SIG-M5 (cell line): Measurements from ENCODE around the gene AMPD3.

ENCODE experiments used
- DNase-seq: peaks from one replicate; lab custom pipeline; 2025; lab: John Stamatoyannopoulos, UW

AMPD3 gene

GRCh38 chr11:10504490-10504889 is 49.4 kb downstream of the AMPD3 start:
- no peak for DNase-seq

- DNase-seq = no peak
Measured at GRCh38 chr11:10505278-10506007, 50.4 kb downstream of the AMPD3 start.

- no peak for DNase-seq
Measured at GRCh38 chr11:10506008-10506370, 50.9 kb downstream of the AMPD3 start.

- no peak for DNase-seq
Measured at GRCh38 chr11:10511181-10511621, 56.1 kb downstream of the AMPD3 start.

- DNase-seq = no peak
Measured at GRCh38 chr11:10514202-10514601, 59.1 kb downstream of the AMPD3 start.

GRCh38 chr11:10514709-10515108 is 59.6 kb downstream of the AMPD3 start:
- no peak for DNase-seq

- DNase-seq = no peak
Measured at GRCh38 chr11:10515418-10515817, 60.4 kb downstream of the AMPD3 start.

GRCh38 chr11:10518123-10518522 is 63.1 kb downstream of the AMPD3 start:
- DNase-seq = no peak

- no peak for DNase-seq
Measured at GRCh38 chr11:10518891-10519290, 63.8 kb downstream of the AMPD3 start.

GRCh38 chr11:10519630-10520029 is 64.6 kb downstream of the AMPD3 start:
- DNase-seq = no peak

GRCh38 chr11:10520562-10520961 is 65.5 kb downstream of the AMPD3 start:
- DNase-seq = no peak

GRCh38 chr11:10522276-10522675 is 67.2 kb downstream of the AMPD3 start:
- no peak for DNase-seq

- no peak for DNase-seq
Measured at GRCh38 chr11:10522921-10523320, 67.9 kb downstream of the AMPD3 start.

- no peak for DNase-seq
Measured at GRCh38 chr11:10524471-10524870, 69.4 kb downstream of the AMPD3 start.

- no peak for DNase-seq
Measured at GRCh38 chr11:10526974-10527918, 72.2 kb downstream of the AMPD3 start.

GRCh38 chr11:10528121-10528520 is 73.1 kb downstream of the AMPD3 start:
- no peak for DNase-seq

GRCh38 chr11:10529279-10529678 is 74.2 kb downstream of the AMPD3 start:
- no peak for DNase-seq

- DNase-seq = no peak
Measured at GRCh38 chr11:10532526-10532925, 77.5 kb downstream of the AMPD3 start.

- DNase-seq = no peak
Measured at GRCh38 chr11:10533323-10533722, 78.3 kb downstream of the AMPD3 start.

GRCh38 chr11:10534316-10534715 is 79.3 kb downstream of the AMPD3 start:
- DNase-seq = no peak

- no peak for DNase-seq
Measured at GRCh38 chr11:10537600-10537999, 82.5 kb downstream of the AMPD3 start.

- DNase-seq = no peak
Measured at GRCh38 chr11:10538924-10539323, 83.9 kb downstream of the AMPD3 start.

GRCh38 chr11:10539339-10539738 is 84.3 kb downstream of the AMPD3 start:
- DNase-seq = no peak
